ENCODE data around the gene PRPF8.

DNA sequence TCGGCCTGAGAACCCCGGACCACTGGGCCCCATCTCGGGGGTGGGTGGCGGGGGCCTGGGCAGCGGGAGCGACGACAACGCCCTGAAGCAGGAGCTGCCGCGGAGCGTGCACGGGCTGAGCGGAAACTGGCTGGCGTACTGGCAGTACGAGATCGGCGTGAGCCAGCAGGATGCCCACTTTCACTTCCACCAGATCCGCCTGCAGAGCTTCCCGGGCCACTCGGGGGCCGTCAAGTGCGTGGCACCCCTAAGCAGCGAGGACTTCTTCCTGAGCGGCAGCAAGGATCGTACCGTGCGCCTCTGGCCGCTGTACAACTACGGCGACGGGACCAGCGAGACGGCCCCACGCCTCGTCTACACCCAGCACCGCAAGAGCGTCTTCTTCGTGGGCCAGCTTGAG lies 49.1 kb upstream of the PRPF8 start:
- TF ChIP-seq CTCF (IDR thresholded peaks at IDR 0.05; ENCODE audit: low read depth, low read length) (no peak), EZH2phosphoT487 (IDR thresholded peaks at IDR 0.05; ENCODE audit: low read depth) (no peak)

All from OCI-LY3 (cell line).